Trophoblast cell (in vitro differentiated cells and primary cell): Measurements from ENCODE around the gene HECA.
"Not testable (repeated sequence)": the region's sequence is repeated elsewhere in the genome, so short reads cannot be mapped to it uniquely, and the experiment has no call there.

Experiments
- DNase-seq, 2 donors: peaks; one replicate each; pipeline ENCODE4 v3.0.0-alpha.2; 2016
- H2AFZ ChIP-seq: 2 replicates; pipeline ENCODE4 v1.6.1; 2013; ENCODE audit warnings: low read length, moderate library complexity, mild to moderate bottlenecking; ENCODE audit not compliant: insufficient read depth, poor library complexity
- H2AK5ac ChIP-seq: 2 replicates; pipeline ENCODE4 v1.6.1; 2013; ENCODE audit warnings: mild to moderate bottlenecking, low read length
- H2BK120ac ChIP-seq: 2 replicates; pipeline ENCODE4 v1.6.1; 2013; ENCODE audit warnings: low read length, mild to moderate bottlenecking, moderate library complexity; ENCODE audit not compliant: insufficient read depth, poor library complexity
- H2BK12ac ChIP-seq: 2 replicates; pipeline ENCODE4 v1.6.1; 2013; ENCODE audit warnings: mild to moderate bottlenecking, low read length, moderate library complexity
- H2BK5ac ChIP-seq: 2 replicates; pipeline ENCODE4 v1.6.1; 2013; ENCODE audit warnings: low read length, low read depth, moderate library complexity, mild to moderate bottlenecking; ENCODE audit not compliant: poor library complexity
- H3K14ac ChIP-seq: 2 replicates; pipeline ENCODE4 v1.6.1; 2013; ENCODE audit warnings: mild to moderate bottlenecking, low read length
- H3K18ac ChIP-seq: 2 replicates; pipeline ENCODE4 v1.6.1; 2013; ENCODE audit warnings: mild to moderate bottlenecking, low read length
- H3K23ac ChIP-seq: 2 replicates; pipeline ENCODE4 v1.6.1; 2013; ENCODE audit warnings: low read length
- H3K27ac ChIP-seq: 2 replicates; pipeline ENCODE4 v1.5.1; 2013; ENCODE audit warnings: low read depth, mild to moderate bottlenecking, inconsistent platforms, low read length, moderate library complexity
- H3K27me3 ChIP-seq: 2 replicates; pipeline ENCODE4 v1.6.1; 2013; ENCODE audit warnings: inconsistent platforms, mild to moderate bottlenecking, low read length, moderate library complexity; ENCODE audit not compliant: insufficient read depth
- H3K36me3 ChIP-seq, 2 experiments: 1 replicate in 1 of 2; 2 replicates in 1 of 2; pipeline ENCODE4 v1.6.1; 2013; ENCODE audit warnings: low read length in 2 of 2, mild to moderate bottlenecking in 2 of 2, moderate library complexity in 1 of 2; ENCODE audit not compliant: insufficient read depth in 2 of 2, control insufficient read depth in 1 of 2
- H3K4ac ChIP-seq: 2 replicates; pipeline ENCODE4 v1.6.1; 2013; ENCODE audit warnings: low read depth, mild to moderate bottlenecking, low read length, moderate library complexity
- H3K4me1 ChIP-seq, 2 experiments: 1 replicate in 1 of 2; 2 replicates in 1 of 2; pipeline ENCODE4 v1.6.1; 2013; ENCODE audit warnings: low read length in 2 of 2, mild to moderate bottlenecking in 2 of 2, moderate library complexity in 1 of 2; ENCODE audit not compliant: insufficient read depth in 2 of 2, control insufficient read depth in 1 of 2
- H3K4me2 ChIP-seq: 2 replicates; pipeline ENCODE4 v1.6.1; 2013; ENCODE audit warnings: inconsistent platforms, mild to moderate bottlenecking, low read length, moderate library complexity
- H3K4me3 ChIP-seq: 2 replicates; pipeline ENCODE4 v1.5.1; 2013; ENCODE audit warnings: mild to moderate bottlenecking, low read depth, low read length, inconsistent platforms
- H3K79me1 ChIP-seq: one replicate; pipeline ENCODE4 v1.6.1; 2013; ENCODE audit warnings: low read length
- H3K79me2 ChIP-seq: 2 replicates; pipeline ENCODE4 v1.6.1; 2013; ENCODE audit warnings: low read length, mild to moderate bottlenecking; ENCODE audit not compliant: control insufficient read depth, insufficient read depth, poor library complexity
- H3K9ac ChIP-seq: 2 replicates; pipeline ENCODE4 v1.6.1; 2013; ENCODE audit warnings: mild to moderate bottlenecking, low read length
- H3K9me3 ChIP-seq: 2 replicates; pipeline ENCODE4 v1.6.1; 2013; ENCODE audit warnings: low read depth, mild to moderate bottlenecking, control low read depth, inconsistent platforms, low read length; ENCODE audit not compliant: insufficient read depth
- H4K12ac ChIP-seq: 2 replicates; pipeline ENCODE4 v1.6.1; 2013; ENCODE audit warnings: low read depth, mild to moderate bottlenecking, low read length, moderate library complexity
- H4K8ac ChIP-seq: 2 replicates; pipeline ENCODE4 v1.6.1; 2013; ENCODE audit warnings: low read depth, mild to moderate bottlenecking, low read length, moderate library complexity
- H4K91ac ChIP-seq: one replicate; pipeline ENCODE4 v1.6.1; 2013; ENCODE audit warnings: low read depth, mild to moderate bottlenecking, low read length, moderate library complexity
- WGBS: extraction: QIAGEN DNeasy Blood & Tissue Kit; methylation state at CpG from one replicate; pipeline ENCODE4 v1.1.7; 2013; ENCODE audit warnings: missing lambda C conversion rate; ENCODE audit not compliant: insufficient read length, insufficient coverage; ENCODE audit errors: extremely low coverage; 5-methylcytosine and 5-hydroxymethylcytosine counted together

Gene HECA

GRCh38 chr6:139122823-139123222 lies 12.1 kb upstream of the HECA start:
- H3K4me3 ChIP-seq, H3K4ac ChIP-seq, H3K27me3 ChIP-seq, H3K36me3 ChIP-seq, DNase-seq, H3K4me1 ChIP-seq, H3K79me1 ChIP-seq, H3K9ac ChIP-seq, H3K4me2 ChIP-seq, H2BK120ac ChIP-seq, H3K79me2 ChIP-seq, H2AFZ ChIP-seq, H3K23ac ChIP-seq, H3K14ac ChIP-seq, H2AK5ac ChIP-seq, H3K18ac ChIP-seq, H4K8ac ChIP-seq, H4K12ac ChIP-seq, H2BK5ac ChIP-seq, H2BK12ac ChIP-seq, H4K91ac ChIP-seq, H3K27ac ChIP-seq, H3K9me3 ChIP-seq: not testable (repeated sequence)
- no CpG with 5 or more reads among the region's 3 CpGs for WGBS

- Histone ChIP-seq H3K23ac (no peak overlapping the region), H4K12ac (no peak overlapping the region), H2BK120ac (no peak overlapping the region), H3K27me3 (no peaks in the 10 kb centered on the region), H4K91ac (no peak overlapping the region), H3K14ac (no peak overlapping the region), H3K9ac (no peak overlapping the region), H3K79me2 (no peaks in the 10 kb centered on the region), H2AK5ac (no peak overlapping the region), H2BK5ac (no peak overlapping the region), H3K4ac (no peak overlapping the region), H2AFZ (no peak overlapping the region), H3K4me1 (peaks cover 2% of the 10 kb centered on the region in 2 experiments), H3K9me3 (no peaks in the 10 kb centered on the region), H3K4me2 (no peak overlapping the region), H4K8ac (no peak overlapping the region), H3K27ac (no peak overlapping the region), H3K18ac (no peak overlapping the region), H3K4me3 (no peak overlapping the region), H3K36me3 (no peaks in the 10 kb centered on the region), H2BK12ac (no peak overlapping the region), H3K79me1 (no peaks in the 10 kb centered on the region)
- DNase-seq, result peak in 1 of 2 donors; percentile 53
- no CpG with 5 or more reads among the region's 8 CpGs for WGBS
Measured at GRCh38 chr6:139124887-139125672, 9.8 kb upstream of the HECA start.

- Histone ChIP-seq H3K4me3 (no peak overlapping the region), H3K23ac (no peak overlapping the region), H3K4me2 (no peak overlapping the region), H3K79me2 (no peaks in the 10 kb centered on the region), H4K12ac (no peak overlapping the region), H3K18ac (no peak overlapping the region), H3K9me3 (no peaks in the 10 kb centered on the region), H4K91ac (no peak overlapping the region), H3K14ac (no peak overlapping the region), H3K4ac (no peak overlapping the region), H2BK5ac (no peak overlapping the region), H3K9ac (no peak overlapping the region), H3K79me1 (no peaks in the 10 kb centered on the region), H2BK12ac (no peak overlapping the region), H2AFZ (no peak overlapping the region), H3K27ac (no peak overlapping the region), H4K8ac (no peak overlapping the region), H2AK5ac (no peak overlapping the region), H3K27me3 (no peaks in the 10 kb centered on the region), H2BK120ac (no peak overlapping the region), H3K4me1 (peaks cover 2% of the 10 kb centered on the region in 2 experiments), H3K36me3 (no peaks in the 10 kb centered on the region)
- no CpG with 5 or more reads among the region's 3 CpGs for WGBS
- DNase-seq, result no peak
Measured at GRCh38 chr6:139126255-139126654, 8.6 kb upstream of the HECA start.

GRCh38 chr6:139126931-139127330 lies 7.9 kb upstream of the HECA start:
- H4K12ac ChIP-seq, result no peak overlapping the region
- H3K36me3 ChIP-seq, result no peaks in the 10 kb centered on the region
- no peak for DNase-seq
- H3K4ac ChIP-seq, result no peak overlapping the region
- H2AFZ ChIP-seq, result no peak overlapping the region
- no CpG with 5 or more reads among the region's 4 CpGs for WGBS
- no peak overlapping the region for H2BK120ac ChIP-seq
- no peak overlapping the region for H2AK5ac ChIP-seq
- H3K9ac ChIP-seq, result no peak overlapping the region
- no peaks in the 10 kb centered on the region for H3K9me3 ChIP-seq
- H3K79me1 ChIP-seq, result no peaks in the 10 kb centered on the region
- no peak overlapping the region for H4K8ac ChIP-seq
- no peak overlapping the region for H3K18ac ChIP-seq
- no peak overlapping the region for H3K4me2 ChIP-seq
- no peak overlapping the region for H4K91ac ChIP-seq
- H2BK5ac ChIP-seq, result no peak overlapping the region
- no peak overlapping the region for H3K14ac ChIP-seq
- no peak overlapping the region for H3K27ac ChIP-seq
- no peak overlapping the region for H3K4me3 ChIP-seq
- H2BK12ac ChIP-seq, result no peak overlapping the region
- peaks cover 2% of the 10 kb centered on the region in 2 experiments for H3K4me1 ChIP-seq
- H3K79me2 ChIP-seq, result no peaks in the 10 kb centered on the region
- H3K27me3 ChIP-seq, result no peaks in the 10 kb centered on the region
- no peak overlapping the region for H3K23ac ChIP-seq
